IMR-90 (cell line): ENCODE data around the gene CDK2AP2. TPM values are rescaled to one million over a fixed set of nuclear protein-coding genes. Genes with fewer than 3 reads are reported as not detected.

Experiments
- ATAC-seq: fragments of 200-7000 bp; cut with Tn5 transposase; 2 replicates; pipeline ENCODE4 v1.9.1; 2020; ENCODE audit warnings: low read depth, mild to moderate bottlenecking, moderate library complexity
- BruUV-seq: library from RNA; stranded (reverse); fragments of 400-500 nt; replicated peaks from 2 replicates; lab custom pipeline; 2021; lab: Mats Ljungman, UMichigan
- CTCF ChIA-PET: fragments of 300-600 bp; formaldehyde crosslinking; extraction: SDS; loops from one replicate; lab custom pipeline; 2021; ENCODE audit warnings: antibody characterized with exemption; lab: Yijun Ruan, JAX
- POLR2A ChIA-PET: fragments of 300-600 bp; sonication (Branson Sonifier 250); formaldehyde crosslinking; loops from one replicate; lab custom pipeline; 2022; ENCODE audit warnings: antibody characterized with exemption; ENCODE audit not compliant: unreplicated experiment; lab: Charles Lee
- DNase-seq: peaks from one replicate; pipeline ENCODE4 v3.0.0; 2013
- H2AFZ ChIP-seq: replicated peaks from 2 replicates; pipeline ENCODE3; 2013; ENCODE audit warnings: low read length, mild to moderate bottlenecking; ENCODE audit not compliant: poor library complexity
- H2AK5ac ChIP-seq: 2 replicates; pipeline ENCODE4 v1.6.1; 2013; ENCODE audit warnings: low read depth, low read length, inconsistent platforms
- H2AK9ac ChIP-seq: replicated peaks from 2 replicates; pipeline ENCODE3; 2013; ENCODE audit warnings: mild to moderate bottlenecking, low read depth, low read length, moderate library complexity; ENCODE audit not compliant: poor library complexity
- H2BK120ac ChIP-seq: 2 replicates; pipeline ENCODE4 v1.6.1; 2013; ENCODE audit warnings: low read depth, low read length, inconsistent platforms
- H2BK15ac ChIP-seq: 3 replicates; pipeline ENCODE4 v1.6.1; 2013; ENCODE audit warnings: low read depth, low read length, inconsistent platforms
- H2BK20ac ChIP-seq: 2 replicates; pipeline ENCODE4 v1.6.1; 2013; ENCODE audit warnings: low read depth, mild to moderate bottlenecking, inconsistent platforms, low read length, moderate library complexity
- H2BK5ac ChIP-seq: 2 replicates; pipeline ENCODE4 v1.6.1; 2013; ENCODE audit warnings: mild to moderate bottlenecking, low read depth, low read length, inconsistent platforms; ENCODE audit not compliant: poor library complexity, severe bottlenecking
- H3K14ac ChIP-seq: replicated peaks from 2 replicates; pipeline ENCODE4 v1.6.1; 2013; ENCODE audit warnings: low read depth, low read length, inconsistent platforms
- H3K18ac ChIP-seq: 2 replicates; pipeline ENCODE4 v1.6.1; 2013; ENCODE audit warnings: low read depth, low read length, control low read depth
- H3K23ac ChIP-seq: 2 replicates; pipeline ENCODE4 v1.6.1; 2013; ENCODE audit warnings: low read depth, low read length, inconsistent platforms
- H3K27ac ChIP-seq: 2 replicates; pipeline ENCODE4 v1.5.1; 2013; ENCODE audit warnings: mild to moderate bottlenecking, control low read depth, low read length; ENCODE audit not compliant: insufficient read depth
- H3K27me3 ChIP-seq: 2 replicates; pipeline ENCODE4 v1.6.1; 2013; ENCODE audit warnings: low read length; ENCODE audit not compliant: control insufficient read depth, insufficient read depth
- H3K36me3 ChIP-seq: 2 replicates; pipeline ENCODE4 v1.6.1; 2013; ENCODE audit warnings: low read length, mixed read lengths; ENCODE audit not compliant: control insufficient read depth, insufficient read depth
- H3K4ac ChIP-seq: 2 replicates; pipeline ENCODE4 v1.6.1; 2013; ENCODE audit warnings: low read depth, low read length, inconsistent platforms
- H3K4me1 ChIP-seq: 2 replicates; pipeline ENCODE4 v1.6.1; 2013; ENCODE audit warnings: low read length, mixed read lengths; ENCODE audit not compliant: control insufficient read depth, insufficient read depth
- H3K4me2 ChIP-seq: 2 replicates; pipeline ENCODE4 v1.6.1; 2013; ENCODE audit warnings: low read depth, mild to moderate bottlenecking, control low read depth, low read length, moderate library complexity
- H3K4me3 ChIP-seq: 2 replicates; pipeline ENCODE4 v1.5.1; 2013; ENCODE audit warnings: low read depth, mild to moderate bottlenecking, control low read depth, low read length, moderate library complexity; ENCODE audit not compliant: insufficient read depth
- H3K56ac ChIP-seq: 2 replicates; pipeline ENCODE4 v1.6.1; 2013; ENCODE audit warnings: low read length, inconsistent platforms; ENCODE audit not compliant: insufficient read depth; ENCODE audit errors: extremely low read depth
- H3K79me1 ChIP-seq, 2 experiments: 2 replicates each; pipeline ENCODE4 v1.6.1; 2013; ENCODE audit warnings: low read length in 2 of 2, inconsistent platforms in 1 of 2, low read depth in 1 of 2
- H3K9ac ChIP-seq: 2 replicates; pipeline ENCODE4 v1.6.1; 2013; ENCODE audit warnings: low read depth, low read length, control low read depth
- H3K9me1 ChIP-seq: 2 replicates; pipeline ENCODE4 v1.6.1; 2013; ENCODE audit warnings: low read length, inconsistent platforms; ENCODE audit not compliant: insufficient read depth
- H3K9me3 ChIP-seq: 2 replicates; pipeline ENCODE4 v1.6.1; 2013; ENCODE audit warnings: low read length; ENCODE audit not compliant: control insufficient read depth, insufficient read depth
- H4K20me1 ChIP-seq: 2 replicates; pipeline ENCODE4 v1.6.1; 2013; ENCODE audit warnings: low read length, inconsistent platforms; ENCODE audit not compliant: insufficient read depth
- H4K5ac ChIP-seq: 2 replicates; pipeline ENCODE4 v1.6.1; 2013; ENCODE audit warnings: mild to moderate bottlenecking, low read depth, low read length, control low read depth
- H4K8ac ChIP-seq, 2 experiments: 2 replicates each; pipeline ENCODE4 v1.6.1; 2013; ENCODE audit warnings: low read depth in 2 of 2, low read length in 2 of 2, control low read depth in 1 of 2, inconsistent platforms in 1 of 2
- H4K91ac ChIP-seq: 2 replicates; pipeline ENCODE4 v1.6.1; 2013; ENCODE audit warnings: low read depth, low read length, inconsistent platforms; ENCODE audit not compliant: insufficient read depth
- CEBPB ChIP-seq: IDR thresholded peaks from 2 replicates; pipeline ENCODE4 v1.6.1; 2012; ENCODE audit warnings: low read depth, low read length, improper control_type of control experiment
- FOS ChIP-seq: fragments of 150-350 bp; IDR thresholded peaks from 2 replicates; pipeline ENCODE4 v1.6.1; 2016; ENCODE audit warnings: low read depth, low read length
- MAFK ChIP-seq: IDR thresholded peaks from 2 replicates; pipeline ENCODE4 v1.6.1; 2012; ENCODE audit warnings: low read depth, low read length, improper control_type of control experiment
- MAZ ChIP-seq: IDR thresholded peaks from 2 replicates; pipeline ENCODE4 v1.6.1; 2012; ENCODE audit warnings: low read depth, mild to moderate bottlenecking, low read length, improper control_type of control experiment, moderate library complexity, borderline replicate concordance
- MXI1 ChIP-seq: IDR thresholded peaks from 2 replicates; pipeline ENCODE4 v1.6.1; 2012; ENCODE audit warnings: low read depth, mild to moderate bottlenecking, low read length, moderate library complexity, borderline replicate concordance
- POLR2A ChIP-seq: IDR thresholded peaks from 2 replicates; pipeline ENCODE4 v1.6.1; 2012; ENCODE audit warnings: mild to moderate bottlenecking, low read depth, low read length
- RAD21 ChIP-seq: IDR thresholded peaks from 2 replicates; pipeline ENCODE4 v1.6.1; 2012; ENCODE audit warnings: low read length, improper control_type of control experiment
- WGBS, 2 experiments: methylation state at CpG; one replicate each; pipeline versions ENCODE4 v1.1.5 to v1.1.7; 2013; ENCODE audit warnings: missing lambda C conversion rate in 2 of 2; ENCODE audit not compliant: insufficient read length in 1 of 2; ENCODE audit errors: extremely low coverage in 2 of 2; 5-methylcytosine and 5-hydroxymethylcytosine counted together
- dilution Hi-C: fragments of 300-500 bp; cut with HindIII; formaldehyde crosslinking; loops from one replicate; pipeline ENCODE4 v1.14.3; 2018; ENCODE audit warnings: low sequenced_read_pairs; ENCODE audit not compliant: unreplicated experiment
- in situ Hi-C: fragments of 300-500 bp; cut with MboI; formaldehyde crosslinking; loops from 3 replicates; pipeline ENCODE4 v1.14.3; 2019; ENCODE audit warnings: low sequenced_read_pairs, inconsistent platforms, mixed read lengths
- intact Hi-C: fragments of 100-400 bp; cut with micrococcal nuclease; formaldehyde crosslinking; loops from 2 replicates; pipeline ENCODE4 v1.10.0; 2022
- polyA plus RNA-seq, 3 experiments: library from polyadenylated mRNA; depleted of rRNA; stranded (reverse); fragments of >200 nt; gene quantifications; 2 replicates each; pipeline ENCODE4 v1.2.3, GENCODE V29; 2012; ENCODE audit warnings: low replicate concordance in 1 of 3
- total RNA-seq: library from RNA; depleted of rRNA; stranded (reverse); fragments of >200 nt; gene quantifications from 2 replicates; pipeline ENCODE4 v1.2.3, GENCODE V29; 2012
- TF ChIP-seq, protein P1 (sequence below): fragments of 150-350 bp; IDR thresholded peaks from 2 replicates; pipeline ENCODE4 v1.6.1; 2017; ENCODE audit warnings: mild to moderate bottlenecking, antibody characterized with exemption, low read length, low read depth

The CDK2AP2 gene
- total and polyA plus RNA-seq, 2 of the 4 experiments (the other 2 are of a cell fraction) = 8.1 to 44.7 TPM

DNA sequence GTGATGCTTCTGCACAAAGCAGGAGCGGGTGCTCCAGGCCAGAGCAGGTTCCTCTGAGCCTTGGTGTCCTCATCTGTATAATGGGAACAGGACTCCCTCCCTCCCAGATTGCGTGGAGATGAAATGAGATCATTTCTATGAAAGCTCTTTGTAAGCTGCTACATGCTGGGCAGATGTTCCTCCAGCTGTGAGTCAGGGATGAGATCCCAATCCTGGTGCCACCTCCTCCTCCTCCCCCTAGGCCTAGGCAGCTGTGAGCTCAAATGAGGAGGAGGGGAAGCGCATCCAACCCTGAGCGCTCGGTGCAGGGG, 22.3 kb upstream of the CDK2AP2 start:
- no peaks in the 10 kb centered on the region for H3K36me3 ChIP-seq
- no peaks in the 10 kb centered on the region for H3K79me1 ChIP-seq
- BruUV-seq = no TSS peak
- H3K9me3 ChIP-seq = peaks cover 14% of the 10 kb centered on the region
- no peak overlapping the region for H3K4ac ChIP-seq
- no peak overlapping the region for H2BK20ac ChIP-seq
- H4K8ac ChIP-seq = no peak overlapping the region
- intact Hi-C loops = no loop called here
- H2AK5ac ChIP-seq = no peak overlapping the region
- no peak overlapping the region for H3K23ac ChIP-seq
- WGBS, 2 experiments = no CpG with 5 or more reads among the region's 5 CpGs
- no peak overlapping the region for H2AK9ac ChIP-seq
- POLR2A ChIA-PET = no interaction called here
- in situ Hi-C loops = no loop called here
- dilution Hi-C loops = no loop called here
- H4K91ac ChIP-seq = no peak overlapping the region
- no peak overlapping the region for H2BK5ac ChIP-seq
- no peak overlapping the region for H3K9ac ChIP-seq
- no peaks in the 10 kb centered on the region for H4K20me1 ChIP-seq
- no peak for TF ChIP-seq RAD21
- TF ChIP-seq MXI1 = no peak
- no peak for TF ChIP-seq FOS
- no peak for TF ChIP-seq POLR2A
- no peak for TF ChIP-seq MAFK
- TF ChIP-seq MAZ = no peak
- TF ChIP-seq, protein P1, sequence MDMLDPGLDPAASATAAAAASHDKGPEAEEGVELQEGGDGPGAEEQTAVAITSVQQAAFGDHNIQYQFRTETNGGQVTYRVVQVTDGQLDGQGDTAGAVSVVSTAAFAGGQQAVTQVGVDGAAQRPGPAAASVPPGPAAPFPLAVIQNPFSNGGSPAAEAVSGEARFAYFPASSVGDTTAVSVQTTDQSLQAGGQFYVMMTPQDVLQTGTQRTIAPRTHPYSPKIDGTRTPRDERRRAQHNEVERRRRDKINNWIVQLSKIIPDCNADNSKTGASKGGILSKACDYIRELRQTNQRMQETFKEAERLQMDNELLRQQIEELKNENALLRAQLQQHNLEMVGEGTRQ = no peak
- TF ChIP-seq CEBPB = no peak
- H3K9me1 ChIP-seq = no peaks in the 10 kb centered on the region
- no peak overlapping the region for H2BK120ac ChIP-seq
- H2AFZ ChIP-seq = no peak overlapping the region
- ATAC-seq (no peak), DNase-seq (no peak)
- CTCF ChIA-PET = no interaction called here
- H3K27me3 ChIP-seq = peaks cover 6% of the 10 kb centered on the region
- no peak overlapping the region for H3K27ac ChIP-seq
- no peak overlapping the region for H2BK15ac ChIP-seq
- H3K4me3 ChIP-seq = no peak overlapping the region
- H3K18ac ChIP-seq = no peak overlapping the region
- no peak overlapping the region for H3K14ac ChIP-seq
- H3K56ac ChIP-seq = no peak overlapping the region
- no peaks in the 10 kb centered on the region for H3K4me1 ChIP-seq
- H3K4me2 ChIP-seq = no peak overlapping the region
- no peak overlapping the region for H4K5ac ChIP-seq
